Measurements from ENCODE around the gene BRIP1.

Gene BRIP1

GRCh38 chr17:61729690-61730268, 133.5 kb downstream of the BRIP1 start:
- TF ChIP-seq GATA2 (IDR thresholded peaks at IDR 0.05; ENCODE audit: low read depth, low read length) (no peak), GATA3 (IDR thresholded peaks at IDR 0.05; ENCODE audit: low read depth, low read length) (no peak)

GRCh38 chr17:61728297-61728836, 135.0 kb downstream of the BRIP1 start:
- no peak for TF ChIP-seq GATA2 (IDR thresholded peaks at IDR 0.05; ENCODE audit: low read depth, low read length)
- TF ChIP-seq GATA3 (IDR thresholded peaks at IDR 0.05; ENCODE audit: low read depth, low read length): no peak

- TF ChIP-seq GATA3 (IDR thresholded peaks at IDR 0.05; ENCODE audit: low read depth, low read length): no peak
Observed at GRCh38 chr17:61726977-61727376, 136.4 kb downstream of the BRIP1 start.

- TF ChIP-seq GATA3 (IDR thresholded peaks at IDR 0.05; ENCODE audit: low read depth, low read length): no peak
- no peak for TF ChIP-seq GATA2 (IDR thresholded peaks at IDR 0.05; ENCODE audit: low read depth, low read length)
Observed at GRCh38 chr17:61724777-61725176, 138.6 kb downstream of the BRIP1 start.

- TF ChIP-seq GATA3 (IDR thresholded peaks at IDR 0.05; ENCODE audit: low read depth, low read length) (no peak), GATA2 (IDR thresholded peaks at IDR 0.05; ENCODE audit: low read depth, low read length) (no peak)
Observed at GRCh38 chr17:61723914-61724313, 139.4 kb downstream of the BRIP1 start.

GRCh38 chr17:61723183-61723582, 140.1 kb downstream of the BRIP1 start:
- no peak for TF ChIP-seq GATA3 (IDR thresholded peaks at IDR 0.05; ENCODE audit: low read depth, low read length)
- TF ChIP-seq GATA2 (IDR thresholded peaks at IDR 0.05; ENCODE audit: low read depth, low read length): no peak

- TF ChIP-seq GATA3 (IDR thresholded peaks at IDR 0.05; ENCODE audit: low read depth, low read length) (no peak), GATA2 (IDR thresholded peaks at IDR 0.05; ENCODE audit: low read depth, low read length) (no peak)
Observed at GRCh38 chr17:61722398-61722797, 140.9 kb downstream of the BRIP1 start.

- no peak for TF ChIP-seq GATA2 (IDR thresholded peaks at IDR 0.05; ENCODE audit: low read depth, low read length)
Observed at GRCh38 chr17:61720016-61720795, 143.1 kb downstream of the BRIP1 start.

- TF ChIP-seq GATA2 (IDR thresholded peaks at IDR 0.05; ENCODE audit: low read depth, low read length) (no peak), GATA3 (IDR thresholded peaks at IDR 0.05; ENCODE audit: low read depth, low read length) (no peak)
Observed at GRCh38 chr17:61718022-61718421, 145.3 kb downstream of the BRIP1 start.

GRCh38 chr17:61717352-61717751, 146.0 kb downstream of the BRIP1 start:
- TF ChIP-seq GATA2 (IDR thresholded peaks at IDR 0.05; ENCODE audit: low read depth, low read length): no peak
- TF ChIP-seq GATA3 (IDR thresholded peaks at IDR 0.05; ENCODE audit: low read depth, low read length): no peak

GRCh38 chr17:61716225-61716829, 147.0 kb downstream of the BRIP1 start:
- TF ChIP-seq GATA2 (IDR thresholded peaks at IDR 0.05; ENCODE audit: low read depth, low read length): no peak
- no peak for TF ChIP-seq GATA3 (IDR thresholded peaks at IDR 0.05; ENCODE audit: low read depth, low read length)

- TF ChIP-seq GATA2 (IDR thresholded peaks at IDR 0.05; ENCODE audit: low read depth, low read length) (no peak), GATA3 (IDR thresholded peaks at IDR 0.05; ENCODE audit: low read depth, low read length) (no peak)
Observed at GRCh38 chr17:61715348-61715747, 148.0 kb downstream of the BRIP1 start.

- TF ChIP-seq GATA2 (IDR thresholded peaks at IDR 0.05; ENCODE audit: low read depth, low read length) (no peak), GATA3 (IDR thresholded peaks at IDR 0.05; ENCODE audit: low read depth, low read length) (no peak)
Observed at GRCh38 chr17:61714300-61714699, 149.0 kb downstream of the BRIP1 start.

GRCh38 chr17:61713035-61713434, 150.3 kb downstream of the BRIP1 start:
- TF ChIP-seq GATA3 (IDR thresholded peaks at IDR 0.05; ENCODE audit: low read depth, low read length) (no peak), GATA2 (IDR thresholded peaks at IDR 0.05; ENCODE audit: low read depth, low read length) (no peak)

GRCh38 chr17:61710546-61710945, 152.8 kb downstream of the BRIP1 start:
- TF ChIP-seq GATA3 (IDR thresholded peaks at IDR 0.05; ENCODE audit: low read depth, low read length) (no peak), GATA2 (IDR thresholded peaks at IDR 0.05; ENCODE audit: low read depth, low read length) (no peak)
